PC-3 (cell line): ENCODE data around the gene DPF3.

ENCODE experiments used
- EZH2phosphoT487 ChIP-seq: fragments of 300-600 bp; sonication (generic); IDR thresholded peaks from 2 replicates; pipeline ENCODE4 v1.6.1; 2018; ENCODE audit warnings: mild to moderate bottlenecking, antibody characterized with exemption, low read length, borderline replicate concordance
- TF ChIP-seq, protein P1 (sequence below): fragments of 300-600 bp; sonication (generic); conservative IDR thresholded peaks from 2 replicates; pipeline ENCODE4 v1.5.1; 2017; ENCODE audit warnings: antibody characterized with exemption, low read depth, mild to moderate bottlenecking, low read length

DNA sequence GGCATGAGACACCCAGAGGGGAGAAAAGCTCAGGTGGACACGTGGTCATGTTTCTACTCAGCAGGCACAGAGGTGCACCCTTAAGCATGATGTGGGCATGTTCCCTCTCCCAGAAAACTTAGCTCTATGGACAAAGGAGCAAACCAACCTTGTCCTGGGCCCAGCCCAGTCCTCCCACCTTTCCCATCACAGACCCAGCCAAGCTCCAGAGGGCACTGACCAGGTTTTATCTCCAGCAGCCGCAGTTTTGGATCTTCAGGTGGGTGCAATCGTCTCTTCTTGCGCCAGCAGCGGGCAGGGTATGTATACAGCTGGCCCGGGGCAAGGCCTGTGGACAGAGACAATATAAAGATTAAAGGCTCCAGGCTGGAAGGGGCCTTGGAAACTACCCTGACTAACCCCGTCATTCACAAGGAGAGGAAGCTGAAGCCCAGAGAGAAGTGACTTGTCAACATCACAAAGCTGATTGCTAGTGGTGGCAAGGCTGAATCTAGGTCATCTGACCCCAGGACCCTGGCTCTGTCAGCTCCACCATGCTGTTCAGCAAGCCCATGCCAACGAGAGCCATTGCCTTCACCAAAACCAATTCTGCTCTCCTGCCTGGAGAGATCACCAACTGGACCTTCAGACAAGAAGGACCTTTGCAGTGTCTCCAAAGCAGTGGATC, 140.7 kb downstream of the DPF3 start:
- TF ChIP-seq, protein P1, sequence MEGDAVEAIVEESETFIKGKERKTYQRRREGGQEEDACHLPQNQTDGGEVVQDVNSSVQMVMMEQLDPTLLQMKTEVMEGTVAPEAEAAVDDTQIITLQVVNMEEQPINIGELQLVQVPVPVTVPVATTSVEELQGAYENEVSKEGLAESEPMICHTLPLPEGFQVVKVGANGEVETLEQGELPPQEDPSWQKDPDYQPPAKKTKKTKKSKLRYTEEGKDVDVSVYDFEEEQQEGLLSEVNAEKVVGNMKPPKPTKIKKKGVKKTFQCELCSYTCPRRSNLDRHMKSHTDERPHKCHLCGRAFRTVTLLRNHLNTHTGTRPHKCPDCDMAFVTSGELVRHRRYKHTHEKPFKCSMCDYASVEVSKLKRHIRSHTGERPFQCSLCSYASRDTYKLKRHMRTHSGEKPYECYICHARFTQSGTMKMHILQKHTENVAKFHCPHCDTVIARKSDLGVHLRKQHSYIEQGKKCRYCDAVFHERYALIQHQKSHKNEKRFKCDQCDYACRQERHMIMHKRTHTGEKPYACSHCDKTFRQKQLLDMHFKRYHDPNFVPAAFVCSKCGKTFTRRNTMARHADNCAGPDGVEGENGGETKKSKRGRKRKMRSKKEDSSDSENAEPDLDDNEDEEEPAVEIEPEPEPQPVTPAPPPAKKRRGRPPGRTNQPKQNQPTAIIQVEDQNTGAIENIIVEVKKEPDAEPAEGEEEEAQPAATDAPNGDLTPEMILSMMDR = no peak
- no peak for TF ChIP-seq EZH2phosphoT487
